AG10803 (cell line): ENCODE data around the gene AOPEP.
A peak's percentile ranks its signal among the peaks of the same experiment; 100 is the strongest.

ENCODE experiments used
- DNase-seq: peaks from one replicate; pipeline ENCODE4 v3.0.0; 2010; ENCODE audit warnings: low read depth
- H3K4me3 ChIP-seq: 2 replicates; pipeline ENCODE4 v1.5.1; 2011; ENCODE audit warnings: mild to moderate bottlenecking, low read length, control low read depth
- CTCF ChIP-seq: conservative IDR thresholded peaks from 2 replicates; pipeline ENCODE4 v1.5.1; 2011; ENCODE audit warnings: mild to moderate bottlenecking, low read length, control low read depth, inconsistent platforms

AOPEP gene

GRCh38 chr9:94822273-94822672 lies 95.8 kb downstream of the AOPEP start:
- TF ChIP-seq CTCF = no peak

GRCh38 chr9:94823710-94824109 lies 97.2 kb downstream of the AOPEP start:
- DNase-seq = no peak
- H3K4me3 ChIP-seq = no peak overlapping the region
- no peak for TF ChIP-seq CTCF

More at GRCh38 chr9:94822273-94822672, 95.8 kb downstream of the AOPEP start:
- no peak overlapping the region for H3K4me3 ChIP-seq
- no peak for DNase-seq

GRCh38 chr9:94824411-94824810 lies 97.9 kb downstream of the AOPEP start:
- no peak for DNase-seq
- H3K4me3 ChIP-seq = no peak overlapping the region
- no peak for TF ChIP-seq CTCF

- H3K4me3 ChIP-seq = no peak overlapping the region
- no peak for DNase-seq
- TF ChIP-seq CTCF = no peak
Observed at GRCh38 chr9:94824913-94825610, 98.6 kb downstream of the AOPEP start.

GRCh38 chr9:94825611-94825958 lies 99.1 kb downstream of the AOPEP start:
- no peak overlapping the region for H3K4me3 ChIP-seq
- no peak for TF ChIP-seq CTCF
- DNase-seq = no peak

- no peak overlapping the region for H3K4me3 ChIP-seq
- no peak for TF ChIP-seq CTCF
Observed at GRCh38 chr9:94826044-94826443, 99.5 kb downstream of the AOPEP start.

GRCh38 chr9:94826644-94827410 lies 100.3 kb downstream of the AOPEP start:
- no peak overlapping the region for H3K4me3 ChIP-seq
- no peak for TF ChIP-seq CTCF
- DNase-seq = peak; percentile 67

More at GRCh38 chr9:94826044-94826443, 99.5 kb downstream of the AOPEP start:
- no peak for DNase-seq
